WTC11 (cell line): ENCODE data around the gene GUF1. TPM values are rescaled to one million over a fixed set of nuclear protein-coding genes. Genes with fewer than 3 reads are reported as not detected.

ENCODE experiments used
- ATAC-seq: fragments of 200-7000 bp; cut with Tn5 transposase; 2 replicates; pipeline ENCODE4 v1.10.0; 2021; ENCODE audit warnings: mild to moderate bottlenecking, moderate library complexity
- CTCF ChIA-PET: fragments of 300-600 bp; sonication (Branson Sonifier 250); formaldehyde crosslinking; loops from one replicate; lab custom pipeline; 2021; ENCODE audit warnings: antibody characterized with exemption; lab: Charles Lee
- POLR2A ChIA-PET: fragments of 350-600 bp; sonication (Branson Sonifier 250); formaldehyde crosslinking; loops from one replicate; lab custom pipeline; 2021; ENCODE audit warnings: antibody characterized with exemption; lab: Charles Lee
- DNase-seq: peaks from one replicate; pipeline ENCODE4 v3.0.0; 2021; ENCODE audit warnings: low spot score
- H3K27ac Mint-ChIP-seq: 2 replicates; pipeline ENCODE4 v1.8.0; 2021; ENCODE audit warnings: mixed read lengths
- H3K27me3 Mint-ChIP-seq: 2 replicates; pipeline ENCODE4 v1.8.0; 2021; ENCODE audit warnings: low read depth, mild to moderate bottlenecking, moderate library complexity, mixed read lengths
- H3K36me3 Mint-ChIP-seq: 2 replicates; pipeline ENCODE4 v1.8.0; 2021; ENCODE audit warnings: mixed read lengths
- H3K4me1 Mint-ChIP-seq: 2 replicates; pipeline ENCODE4 v1.8.0; 2022; ENCODE audit warnings: mixed read lengths
- H3K4me3 Mint-ChIP-seq: 2 replicates; pipeline ENCODE4 v1.8.0; 2021; ENCODE audit warnings: mild to moderate bottlenecking, moderate library complexity, mixed read lengths
- H3K9me3 Mint-ChIP-seq: 2 replicates; pipeline ENCODE4 v1.8.0; 2021; ENCODE audit warnings: mixed read lengths
- AR ChIP-seq: fragments of 250-450 bp; sonication (Bioruptor Pico); IDR thresholded peaks from 2 replicates; pipeline ENCODE4 v1.9.0; 2021; ENCODE audit warnings: mild to moderate bottlenecking
- ATF6 ChIP-seq: sonication (generic); formaldehyde crosslinking; IDR thresholded peaks from 2 replicates; pipeline ENCODE4 v1.8.1; 2023; ENCODE audit warnings: mild to moderate bottlenecking, missing genetic modification reagents
- CREM ChIP-seq: sonication (generic); formaldehyde crosslinking; IDR thresholded peaks from 2 replicates; pipeline ENCODE4 v1.8.1; 2022; ENCODE audit warnings: mild to moderate bottlenecking, missing genetic modification reagents, moderate library complexity
- E2F5 ChIP-seq: sonication (generic); formaldehyde crosslinking; IDR thresholded peaks from 2 replicates; pipeline ENCODE4 v1.8.1; 2022; ENCODE audit warnings: mild to moderate bottlenecking, moderate library complexity, missing genetic modification reagents
- ERG ChIP-seq: fragments of 250-450 bp; sonication (Bioruptor Pico); IDR thresholded peaks from 2 replicates; pipeline ENCODE4 v1.8.0; 2021; ENCODE audit warnings: mild to moderate bottlenecking
- ESRRA ChIP-seq: sonication (generic); formaldehyde crosslinking; IDR thresholded peaks from 2 replicates; pipeline ENCODE4 v1.8.1; 2022; ENCODE audit warnings: mild to moderate bottlenecking, missing genetic modification reagents, borderline replicate concordance
- FOXP4 ChIP-seq: sonication (generic); formaldehyde crosslinking; IDR thresholded peaks from 2 replicates; pipeline ENCODE4 v1.8.0; 2022; ENCODE audit warnings: mild to moderate bottlenecking, missing genetic modification reagents
- JUN ChIP-seq: sonication (generic); formaldehyde crosslinking; IDR thresholded peaks from 2 replicates; pipeline ENCODE4 v1.8.0; 2023; ENCODE audit warnings: mild to moderate bottlenecking, missing genetic modification reagents
- MYBL2 ChIP-seq: sonication (generic); formaldehyde crosslinking; IDR thresholded peaks from 2 replicates; pipeline ENCODE4 v1.8.1; 2023; ENCODE audit warnings: mild to moderate bottlenecking, moderate library complexity, missing genetic modification reagents
- NFYB ChIP-seq: sonication (generic); formaldehyde crosslinking; conservative IDR thresholded peaks from 2 replicates; pipeline ENCODE4 v1.8.0; 2022; ENCODE audit warnings: low read depth, missing genetic modification reagents
- OVOL2 ChIP-seq: fragments of 250-450 bp; sonication (Bioruptor Pico); IDR thresholded peaks from 2 replicates; pipeline ENCODE4 v1.9.0; 2021; ENCODE audit warnings: mild to moderate bottlenecking, borderline replicate concordance
- RORB ChIP-seq: fragments of 250-450 bp; sonication (Bioruptor Pico); IDR thresholded peaks from 2 replicates; pipeline ENCODE4 v1.9.0; 2021; ENCODE audit warnings: mild to moderate bottlenecking
- TCF7 ChIP-seq: sonication (generic); formaldehyde crosslinking; IDR thresholded peaks from 2 replicates; pipeline ENCODE4 v1.8.0; 2022; ENCODE audit warnings: mild to moderate bottlenecking, low read depth, missing genetic modification reagents, moderate library complexity
- TP53 ChIP-seq: sonication (generic); formaldehyde crosslinking; IDR thresholded peaks from 2 replicates; pipeline ENCODE4 v1.8.1; 2023; ENCODE audit warnings: mild to moderate bottlenecking, missing genetic modification reagents
- ZMAT4 ChIP-seq: fragments of 250-450 bp; sonication (Bioruptor Pico); IDR thresholded peaks from 2 replicates; pipeline ENCODE4 v1.9.0; 2021; ENCODE audit warnings: mild to moderate bottlenecking
- ZNF138 ChIP-seq: sonication (generic); formaldehyde crosslinking; conservative IDR thresholded peaks from 2 replicates; pipeline ENCODE4 v1.8.1; 2022; ENCODE audit warnings: mild to moderate bottlenecking, moderate library complexity, missing genetic modification reagents
- ZNF232 ChIP-seq: sonication (generic); formaldehyde crosslinking; IDR thresholded peaks from 2 replicates; pipeline ENCODE4 v1.8.0; 2022; ENCODE audit warnings: mild to moderate bottlenecking, missing genetic modification reagents
- ZNF396 ChIP-seq: fragments of 250-450 bp; sonication (Bioruptor Pico); IDR thresholded peaks from 2 replicates; pipeline ENCODE4 v1.8.0; 2021; ENCODE audit warnings: mild to moderate bottlenecking, moderate library complexity, borderline replicate concordance
- ZNF416 ChIP-seq: fragments of 250-450 bp; sonication (Bioruptor Pico); IDR thresholded peaks from 2 replicates; pipeline ENCODE4 v1.9.0; 2021; ENCODE audit warnings: mild to moderate bottlenecking, inconsistent platforms
- ZNF423 ChIP-seq: fragments of 250-450 bp; sonication (Bioruptor Pico); IDR thresholded peaks from 2 replicates; pipeline ENCODE4 v2.1.2; 2022; ENCODE audit warnings: mild to moderate bottlenecking, moderate library complexity
- total RNA-seq: library from RNA; stranded (reverse); gene quantifications from 3 replicates; pipeline ENCODE4 v1.2.3, GENCODE V29; 2021

Gene GUF1
- total RNA-seq, 1 experiment from 2014 or later, result 37.6 TPM

- TF ChIP-seq TCF7 (CRISPR knock-in tag) (no peak), AR (CRISPR knock-in tag) (no peak)
Measured at GRCh38 chr4:44632089-44632488, 46.1 kb upstream of the GUF1 start (continued).

GRCh38 chr4:44632733-44633132 lies 45.5 kb upstream of the GUF1 start:
- H3K9me3 Mint-ChIP-seq, result no peaks in the 10 kb centered on the region
- TF ChIP-seq ERG (CRISPR knock-in tag) (no peak), FOXP4 (CRISPR knock-in tag) (no peak), JUN (CRISPR knock-in tag) (no peak), ZNF423 (CRISPR knock-in tag) (no peak), ZNF416 (CRISPR knock-in tag) (no peak), CREM (CRISPR knock-in tag) (no peak), ZNF232 (no peak), ZNF396 (CRISPR knock-in tag) (no peak), ATF6 (no peak), ZMAT4 (CRISPR knock-in tag) (no peak), RORB (no peak), ESRRA (CRISPR knock-in tag) (no peak)
- H3K4me3 Mint-ChIP-seq, result no peak overlapping the region
- ChIA-PET POLR2A (no interaction called here), CTCF (interaction anchor here (1.0 kb wide), 1 partner anchor 208 kb away, joined by 3 read pairs; no protein-coding TSS in a partner anchor)
- DNase-seq (peak; percentile 26), ATAC-seq (no peak)
- H3K4me1 Mint-ChIP-seq, result no peaks in the 10 kb centered on the region
- H3K36me3 Mint-ChIP-seq, result no peaks in the 10 kb centered on the region
- H3K27me3 Mint-ChIP-seq, result no peaks in the 10 kb centered on the region
- H3K27ac Mint-ChIP-seq, result no peak overlapping the region

- ChIA-PET CTCF (no interaction called here), POLR2A (no interaction called here)
- H3K9me3 Mint-ChIP-seq, result peaks cover 30% of the 10 kb centered on the region
- H3K4me1 Mint-ChIP-seq, result no peaks in the 10 kb centered on the region
- H3K27ac Mint-ChIP-seq, result no peak overlapping the region
- H3K4me3 Mint-ChIP-seq, result no peak overlapping the region
- DNase-seq (no peak), ATAC-seq (no peak)
- no peaks in the 10 kb centered on the region for H3K27me3 Mint-ChIP-seq
- H3K36me3 Mint-ChIP-seq, result peaks cover 5% of the 10 kb centered on the region
- TF ChIP-seq ZNF416 (CRISPR knock-in tag) (no peak), ZNF423 (CRISPR knock-in tag) (no peak), OVOL2 (CRISPR knock-in tag) (no peak), AR (CRISPR knock-in tag) (no peak), E2F5 (no peak), ZNF138 (CRISPR knock-in tag) (no peak), FOXP4 (CRISPR knock-in tag) (no peak), NFYB (CRISPR knock-in tag) (no peak), TP53 (CRISPR knock-in tag) (no peak), MYBL2 (no peak)
Measured at GRCh38 chr4:44638091-44638490, 40.1 kb upstream of the GUF1 start.
